ENCODE measurements around the gene CFAP52. TPM values are rescaled to one million over a fixed set of nuclear protein-coding genes. Genes with fewer than 3 reads are reported as not detected.

The CFAP52 gene
- total RNA-seq, 2 experiments from 2014 or later: not detected

DNA sequence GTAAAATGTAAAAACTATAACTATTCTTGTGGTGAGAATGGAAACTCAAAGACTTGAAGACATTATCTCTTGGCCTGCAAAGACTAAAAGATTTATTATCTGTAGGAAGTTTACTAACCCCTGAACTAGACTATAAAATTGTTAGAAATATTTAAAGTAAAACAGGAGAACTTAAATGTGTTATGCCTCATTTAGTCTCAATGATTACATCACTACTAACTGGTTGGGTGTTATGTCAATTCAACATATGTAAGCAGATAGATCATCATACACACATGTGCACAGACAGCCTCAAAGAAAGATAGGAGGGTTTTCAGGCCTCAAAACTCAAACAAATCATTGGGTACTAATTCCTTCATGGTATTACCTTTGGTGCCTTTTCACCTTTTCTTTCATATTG, 8.4 kb upstream of the CFAP52 start:
- H3K27me3 Mint-ChIP-seq: no peaks in the 10 kb centered on the region
- H3K4me3 Mint-ChIP-seq: no peak overlapping the region
- H3K9me3 Mint-ChIP-seq: no peaks in the 10 kb centered on the region
- POLR2A ChIA-PET: no interaction called here
- CTCF ChIA-PET: no interaction called here
- intact Hi-C loops (cut with micrococcal nuclease): no loop called here
- no peak overlapping the region for H3K27ac Mint-ChIP-seq
- ATAC-seq (no peak), DNase-seq (no peak)
- peaks cover 29% of the 10 kb centered on the region for H3K36me3 Mint-ChIP-seq (ENCODE audit: low read depth)
- TF ChIP-seq, protein P1, sequence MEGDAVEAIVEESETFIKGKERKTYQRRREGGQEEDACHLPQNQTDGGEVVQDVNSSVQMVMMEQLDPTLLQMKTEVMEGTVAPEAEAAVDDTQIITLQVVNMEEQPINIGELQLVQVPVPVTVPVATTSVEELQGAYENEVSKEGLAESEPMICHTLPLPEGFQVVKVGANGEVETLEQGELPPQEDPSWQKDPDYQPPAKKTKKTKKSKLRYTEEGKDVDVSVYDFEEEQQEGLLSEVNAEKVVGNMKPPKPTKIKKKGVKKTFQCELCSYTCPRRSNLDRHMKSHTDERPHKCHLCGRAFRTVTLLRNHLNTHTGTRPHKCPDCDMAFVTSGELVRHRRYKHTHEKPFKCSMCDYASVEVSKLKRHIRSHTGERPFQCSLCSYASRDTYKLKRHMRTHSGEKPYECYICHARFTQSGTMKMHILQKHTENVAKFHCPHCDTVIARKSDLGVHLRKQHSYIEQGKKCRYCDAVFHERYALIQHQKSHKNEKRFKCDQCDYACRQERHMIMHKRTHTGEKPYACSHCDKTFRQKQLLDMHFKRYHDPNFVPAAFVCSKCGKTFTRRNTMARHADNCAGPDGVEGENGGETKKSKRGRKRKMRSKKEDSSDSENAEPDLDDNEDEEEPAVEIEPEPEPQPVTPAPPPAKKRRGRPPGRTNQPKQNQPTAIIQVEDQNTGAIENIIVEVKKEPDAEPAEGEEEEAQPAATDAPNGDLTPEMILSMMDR (IDR thresholded peaks at IDR 0.05): no peak
- peaks cover 28% of the 10 kb centered on the region for H3K4me1 Mint-ChIP-seq (ENCODE audit: low read depth)

DNA sequence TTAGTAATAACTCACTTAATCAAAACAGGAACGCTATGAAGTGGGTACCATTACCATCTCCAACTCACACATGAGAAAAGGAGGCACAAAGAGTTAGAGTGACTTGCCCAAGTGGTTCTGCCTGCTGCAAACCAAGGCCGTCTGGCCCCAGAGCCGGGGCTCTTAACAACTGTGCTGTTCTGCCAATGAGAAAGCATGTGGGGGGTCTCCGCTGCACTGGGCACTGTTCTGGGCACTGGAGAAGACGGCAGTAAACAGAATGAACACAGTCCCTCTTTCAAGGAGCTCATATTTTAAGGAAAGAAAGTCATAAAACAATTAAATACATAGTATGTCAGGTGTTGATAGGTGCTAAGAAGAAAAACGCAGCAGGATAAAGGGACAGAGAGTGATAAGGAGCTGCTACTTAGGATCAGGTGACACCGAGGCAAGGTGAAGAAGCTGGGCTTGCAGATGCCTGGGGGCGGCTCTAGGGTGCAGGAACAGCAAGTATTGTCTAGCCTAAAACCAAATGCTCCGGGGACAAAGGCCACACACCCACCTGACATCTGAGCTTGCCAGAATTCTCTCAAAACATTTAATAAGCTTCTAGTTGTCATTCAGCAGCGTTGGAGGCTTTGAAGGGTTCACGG, 7.4 kb upstream of the CFAP52 start:
- Mint-ChIP-seq H3K4me1 (ENCODE audit: low read depth) (peaks cover 27% of the 10 kb centered on the region), H3K27me3 (no peaks in the 10 kb centered on the region), H3K36me3 (ENCODE audit: low read depth) (peaks cover 23% of the 10 kb centered on the region), H3K4me3 (no peak overlapping the region), H3K27ac (no peak overlapping the region), H3K9me3 (no peaks in the 10 kb centered on the region)
- intact Hi-C loops (cut with micrococcal nuclease): no loop called here
- ChIA-PET POLR2A (no interaction called here), CTCF (no interaction called here)
- no peak for DNase-seq
- no peak for ATAC-seq
- TF ChIP-seq, protein P1 (IDR thresholded peaks at IDR 0.05): no peak

DNA sequence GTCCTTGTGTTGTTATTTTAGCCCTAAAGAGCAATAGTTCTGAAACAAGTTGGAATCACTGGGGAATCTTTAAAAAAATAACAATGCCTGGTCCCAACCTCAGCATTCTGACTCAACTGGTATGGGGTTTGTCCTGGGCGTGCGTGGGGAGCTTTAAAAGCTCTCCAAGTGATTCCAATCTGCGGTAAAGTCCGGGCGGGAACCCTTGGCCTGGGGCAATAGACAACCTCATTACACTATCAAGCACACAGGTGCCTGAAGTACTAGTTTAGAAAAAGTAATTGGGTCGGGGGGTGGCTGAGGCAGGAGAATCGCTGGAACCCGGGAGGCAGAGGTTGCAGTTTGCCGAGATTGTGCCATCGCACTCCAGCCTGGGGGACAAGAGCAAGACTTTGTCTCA, 5.2 kb upstream of the CFAP52 start:
- ChIA-PET CTCF (no interaction called here), POLR2A (no interaction called here)
- no peak overlapping the region for H3K4me3 Mint-ChIP-seq
- H3K27ac Mint-ChIP-seq: no peak overlapping the region
- ATAC-seq (no peak), DNase-seq (no peak)
- H3K9me3 Mint-ChIP-seq: no peaks in the 10 kb centered on the region
- H3K4me1 Mint-ChIP-seq (ENCODE audit: low read depth): peaks cover 16% of the 10 kb centered on the region
- no peaks in the 10 kb centered on the region for H3K27me3 Mint-ChIP-seq
- H3K36me3 Mint-ChIP-seq (ENCODE audit: low read depth): peaks cover 10% of the 10 kb centered on the region
- intact Hi-C loops (cut with micrococcal nuclease): no loop called here
- TF ChIP-seq, protein P1 (IDR thresholded peaks at IDR 0.05): no peak

DNA sequence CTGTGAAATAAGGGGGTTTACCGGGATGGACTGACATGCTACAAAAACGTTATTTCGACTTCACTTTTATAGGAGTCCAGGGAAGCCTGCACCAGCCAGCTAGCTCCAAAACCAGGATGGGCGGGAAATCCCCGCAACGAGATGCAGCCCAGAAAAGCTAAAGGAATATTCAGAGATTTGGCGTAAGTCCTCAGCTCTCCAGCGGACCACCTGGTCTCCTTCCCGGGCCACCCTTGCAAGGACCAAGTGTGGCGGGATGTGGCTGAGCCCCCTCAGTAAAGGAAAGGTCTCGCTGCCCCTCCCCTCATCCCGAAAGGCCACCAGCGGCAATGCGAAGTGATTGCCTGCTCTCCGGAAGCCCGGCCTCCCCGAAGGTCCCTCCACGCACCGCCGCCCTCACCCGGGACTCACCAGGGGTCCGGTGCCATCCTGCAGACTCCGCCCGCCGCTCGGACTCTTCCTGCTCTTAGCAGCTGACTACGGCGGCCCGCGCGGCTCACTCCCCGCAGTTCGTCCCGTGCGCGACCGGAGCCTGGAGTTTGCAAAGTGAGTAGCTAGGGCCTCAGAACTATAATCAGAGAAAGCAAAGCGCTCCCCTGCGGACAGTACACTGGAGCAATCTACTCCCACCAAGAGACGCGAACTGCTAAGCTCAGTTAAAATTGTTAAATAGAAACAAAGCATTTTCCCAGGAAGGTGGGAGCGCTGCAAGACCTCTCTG, 901 bp upstream of the CFAP52 start, which contains the start of gene STX8:
Gene STX8 (minus strand): TSS at position 440 of the 721 bp plus-strand sequence. CDS start 12 bp downstream, at position 428.
- ChIA-PET POLR2A (no interaction called here), CTCF (interaction anchor here (1.5 to 5.0 kb wide), 5 partner anchors 9 to 100 kb away, joined by 3 to 28 read pairs (median 16); no protein-coding TSS in a partner anchor)
- TF ChIP-seq, protein P1 (IDR thresholded peaks at IDR 0.05): no peak
- H3K27me3 Mint-ChIP-seq: no peaks in the 10 kb centered on the region
- H3K4me3 Mint-ChIP-seq: peak within 1 kb of the TSS; percentile 83
- peak within 1 kb of the TSS; percentile 71 for H3K27ac Mint-ChIP-seq
- H3K36me3 Mint-ChIP-seq (ENCODE audit: low read depth): no peaks in the 10 kb centered on the region
- ATAC-seq (peak; percentile 79), DNase-seq (peak; percentile 91)
- intact Hi-C loops (cut with micrococcal nuclease): no loop called here
- no peaks in the 10 kb centered on the region for H3K9me3 Mint-ChIP-seq
- peaks cover 11% of the 10 kb centered on the region for H3K4me1 Mint-ChIP-seq (ENCODE audit: low read depth)

DNA sequence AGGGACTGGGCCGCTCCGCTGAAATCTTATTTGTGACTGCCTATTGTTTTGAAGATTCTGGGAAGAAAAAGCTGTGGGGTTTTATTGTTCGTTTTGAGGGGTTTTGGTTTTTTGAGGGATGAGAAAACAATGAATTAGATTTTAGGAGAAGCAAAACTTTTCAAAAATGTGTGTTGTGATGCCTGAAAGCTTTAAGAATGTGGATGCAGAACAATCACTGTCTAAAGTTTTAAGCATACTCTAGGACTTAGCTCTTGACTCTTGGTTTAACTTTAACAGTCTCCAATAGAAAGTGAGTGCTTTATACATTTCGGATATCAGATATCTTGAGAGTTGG, 899 bp downstream of the CFAP52 start:
- H3K27ac Mint-ChIP-seq: no peak overlapping the region
- no peaks in the 10 kb centered on the region for H3K9me3 Mint-ChIP-seq
- ATAC-seq (no peak), DNase-seq (no peak)
- intact Hi-C loops (cut with micrococcal nuclease): no loop called here
- peaks cover 9% of the 10 kb centered on the region for H3K4me1 Mint-ChIP-seq (ENCODE audit: low read depth)
- H3K27me3 Mint-ChIP-seq: no peaks in the 10 kb centered on the region
- TF ChIP-seq, protein P1 (IDR thresholded peaks at IDR 0.05): peak; percentile 58
- ChIA-PET CTCF (interaction anchor here (0.7 to 5.0 kb wide), 19 partner anchors 11 to 191 kb away, joined by 3 to 28 read pairs (median 3); partner anchors contain the start of gene USP43), POLR2A (no interaction called here)
- H3K4me3 Mint-ChIP-seq: peak overlapping the region; percentile 83
- H3K36me3 Mint-ChIP-seq (ENCODE audit: low read depth): no peaks in the 10 kb centered on the region
